PFSK-1 (cell line): ENCODE results near the gene COL1A2.

Experiments
- FOXP2 ChIP-seq: optimal IDR thresholded peaks from 2 replicates; pipeline ENCODE3; 2011; ENCODE audit warnings: borderline replicate concordance, control low read depth, inconsistent platforms; ENCODE audit not compliant: insufficient read depth; ENCODE audit errors: extremely low read length, extremely low read depth
- POLR2AphosphoS5 ChIP-seq: IDR thresholded peaks from 2 replicates; pipeline ENCODE4 v1.6.1; 2012; ENCODE audit warnings: low read depth, mild to moderate bottlenecking, control low read depth, low read length, moderate library complexity
- SIN3A ChIP-seq: IDR thresholded peaks from 2 replicates; pipeline ENCODE4 v1.6.1; 2012; ENCODE audit warnings: mild to moderate bottlenecking, low read length, moderate library complexity, borderline replicate concordance; ENCODE audit not compliant: insufficient read depth
- TAF1 ChIP-seq: IDR thresholded peaks from 2 replicates; pipeline ENCODE4 v1.6.1; 2012; ENCODE audit warnings: low read length, control low read depth, borderline replicate concordance; ENCODE audit not compliant: insufficient read depth
- TF ChIP-seq, protein P1 (sequence below), 2 experiments: IDR thresholded peaks; 2 replicates each; pipeline versions ENCODE4 v1.6.1 to v1.8.0; 2011 to 2012; ENCODE audit warnings: low read depth in 2 of 2, low read length in 2 of 2, control low read depth in 1 of 2, inconsistent platforms in 1 of 2, mild to moderate bottlenecking in 1 of 2, moderate library complexity in 1 of 2; ENCODE audit not compliant: insufficient read depth in 1 of 2

DNA sequence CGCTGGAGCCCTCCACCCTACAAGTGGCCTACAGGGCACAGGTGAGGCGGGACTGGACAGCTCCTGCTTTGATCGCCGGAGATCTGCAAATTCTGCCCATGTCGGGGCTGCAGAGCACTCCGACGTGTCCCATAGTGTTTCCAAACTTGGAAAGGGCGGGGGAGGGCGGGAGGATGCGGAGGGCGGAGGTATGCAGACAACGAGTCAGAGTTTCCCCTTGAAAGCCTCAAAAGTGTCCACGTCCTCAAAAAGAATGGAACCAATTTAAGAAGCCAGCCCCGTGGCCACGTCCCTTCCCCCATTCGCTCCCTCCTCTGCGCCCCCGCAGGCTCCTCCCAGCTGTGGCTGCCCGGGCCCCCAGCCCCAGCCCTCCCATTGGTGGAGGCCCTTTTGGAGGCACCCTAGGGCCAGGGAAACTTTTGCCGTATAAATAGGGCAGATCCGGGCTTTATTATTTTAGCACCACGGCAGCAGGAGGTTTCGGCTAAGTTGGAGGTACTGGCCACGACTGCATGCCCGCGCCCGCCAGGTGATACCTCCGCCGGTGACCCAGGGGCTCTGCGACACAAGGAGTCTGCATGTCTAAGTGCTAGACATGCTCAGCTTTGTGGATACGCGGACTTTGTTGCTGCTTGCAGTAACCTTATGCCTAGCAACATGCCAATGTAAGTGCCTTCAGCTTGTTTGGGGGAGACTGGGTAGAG, at the start of gene COL1A2:
- TF ChIP-seq POLR2AphosphoS5 = peak; percentile 59; the same call in 1 of the 2 replicates
- no peak for TF ChIP-seq SIN3A
- TF ChIP-seq TAF1 = no peak
- TF ChIP-seq, protein P1, sequence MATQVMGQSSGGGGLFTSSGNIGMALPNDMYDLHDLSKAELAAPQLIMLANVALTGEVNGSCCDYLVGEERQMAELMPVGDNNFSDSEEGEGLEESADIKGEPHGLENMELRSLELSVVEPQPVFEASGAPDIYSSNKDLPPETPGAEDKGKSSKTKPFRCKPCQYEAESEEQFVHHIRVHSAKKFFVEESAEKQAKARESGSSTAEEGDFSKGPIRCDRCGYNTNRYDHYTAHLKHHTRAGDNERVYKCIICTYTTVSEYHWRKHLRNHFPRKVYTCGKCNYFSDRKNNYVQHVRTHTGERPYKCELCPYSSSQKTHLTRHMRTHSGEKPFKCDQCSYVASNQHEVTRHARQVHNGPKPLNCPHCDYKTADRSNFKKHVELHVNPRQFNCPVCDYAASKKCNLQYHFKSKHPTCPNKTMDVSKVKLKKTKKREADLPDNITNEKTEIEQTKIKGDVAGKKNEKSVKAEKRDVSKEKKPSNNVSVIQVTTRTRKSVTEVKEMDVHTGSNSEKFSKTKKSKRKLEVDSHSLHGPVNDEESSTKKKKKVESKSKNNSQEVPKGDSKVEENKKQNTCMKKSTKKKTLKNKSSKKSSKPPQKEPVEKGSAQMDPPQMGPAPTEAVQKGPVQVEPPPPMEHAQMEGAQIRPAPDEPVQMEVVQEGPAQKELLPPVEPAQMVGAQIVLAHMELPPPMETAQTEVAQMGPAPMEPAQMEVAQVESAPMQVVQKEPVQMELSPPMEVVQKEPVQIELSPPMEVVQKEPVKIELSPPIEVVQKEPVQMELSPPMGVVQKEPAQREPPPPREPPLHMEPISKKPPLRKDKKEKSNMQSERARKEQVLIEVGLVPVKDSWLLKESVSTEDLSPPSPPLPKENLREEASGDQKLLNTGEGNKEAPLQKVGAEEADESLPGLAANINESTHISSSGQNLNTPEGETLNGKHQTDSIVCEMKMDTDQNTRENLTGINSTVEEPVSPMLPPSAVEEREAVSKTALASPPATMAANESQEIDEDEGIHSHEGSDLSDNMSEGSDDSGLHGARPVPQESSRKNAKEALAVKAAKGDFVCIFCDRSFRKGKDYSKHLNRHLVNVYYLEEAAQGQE (IDR thresholded peaks at IDR 0.05; ENCODE audit: insufficient read depth in 1 of 2, low read depth in 2 of 2, low read length in 2 of 2) = peak; percentile 84 to 88
- TF ChIP-seq FOXP2 = peak; percentile 5
